ENCODE results near the gene MMP28. TPM values are rescaled to one million over a fixed set of nuclear protein-coding genes. Genes with fewer than 3 reads are reported as not detected.

MMP28 gene
- total and polyA plus RNA-seq, 2 of the 4 experiments (the other 2 are of a cell fraction) = 0.18 TPM; not detected in 1

DNA sequence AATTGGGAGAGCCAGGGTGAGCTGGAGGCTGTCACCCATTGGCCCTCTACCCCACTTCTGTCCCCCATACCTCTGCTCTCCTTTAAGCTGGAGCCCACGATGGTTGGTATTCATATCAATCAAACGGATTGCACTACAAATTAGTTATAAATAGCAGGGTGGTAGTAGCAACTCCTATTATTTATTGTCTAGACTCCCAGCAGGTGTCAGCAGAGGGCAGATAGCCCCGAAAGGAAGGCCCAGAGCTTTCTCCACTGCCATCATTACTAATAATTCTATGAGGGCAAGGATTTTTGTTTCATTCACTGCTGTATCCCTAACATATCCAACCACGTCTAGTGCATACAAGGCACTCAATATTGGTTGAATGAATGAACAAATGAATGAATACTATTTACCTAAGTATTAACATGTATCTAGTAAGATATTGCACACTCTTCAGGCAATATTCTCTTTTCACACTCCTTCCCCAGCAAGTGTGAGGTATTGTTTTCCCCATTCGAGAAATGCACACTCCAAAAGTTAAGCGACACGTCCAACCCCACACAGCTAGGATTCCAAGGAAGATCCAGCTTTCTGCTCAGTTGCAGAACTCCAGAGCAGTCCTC lies 28.4 kb downstream of the MMP28 start:
- Histone ChIP-seq H2BK20ac (ENCODE audit: low read depth, low read length) (no peak overlapping the region), H3K4me3 (ENCODE audit: insufficient read depth, low read depth, low read length) (no peak overlapping the region), H2BK5ac (ENCODE audit: low read depth, low read length, poor library complexity, severe bottlenecking) (no peak overlapping the region), H3K18ac (ENCODE audit: low read depth, low read length) (no peak overlapping the region), H3K14ac (replicated peaks; ENCODE audit: low read depth, low read length) (no peak overlapping the region), H3K9me1 (ENCODE audit: insufficient read depth, low read length) (no peaks in the 10 kb centered on the region), H3K9me3 (ENCODE audit: control insufficient read depth, insufficient read depth, low read length) (no peaks in the 10 kb centered on the region), H3K27me3 (ENCODE audit: control insufficient read depth, insufficient read depth, low read length) (peaks cover 27% of the 10 kb centered on the region), H3K4me1 (ENCODE audit: control insufficient read depth, insufficient read depth, low read length) (peaks cover 3% of the 10 kb centered on the region), H3K36me3 (ENCODE audit: control insufficient read depth, insufficient read depth, low read length) (no peaks in the 10 kb centered on the region), H4K91ac (ENCODE audit: insufficient read depth, low read depth, low read length) (no peak overlapping the region), H2BK120ac (ENCODE audit: low read depth, low read length) (no peak overlapping the region), H4K5ac (ENCODE audit: low read depth, low read length) (no peak overlapping the region), H3K27ac (ENCODE audit: insufficient read depth, low read length) (no peak overlapping the region), H3K9ac (ENCODE audit: low read depth, low read length) (no peak overlapping the region), H4K8ac (ENCODE audit: low read depth in 2 of 2, low read length in 2 of 2) (no peak overlapping the region), H3K23ac (ENCODE audit: low read depth, low read length) (no peak overlapping the region), H2AK5ac (ENCODE audit: low read depth, low read length) (no peak overlapping the region), H2AFZ (replicated peaks; ENCODE audit: low read length, poor library complexity) (no peak overlapping the region), H4K20me1 (ENCODE audit: insufficient read depth, low read length) (peaks cover 8% of the 10 kb centered on the region; the same call in 1 of the 2 replicates), H2AK9ac (replicated peaks; ENCODE audit: low read depth, low read length, poor library complexity) (peak overlapping the region; percentile 63), H3K4me2 (ENCODE audit: low read depth, low read length) (no peak overlapping the region), H2BK15ac (ENCODE audit: low read depth, low read length) (no peak overlapping the region), H3K56ac (ENCODE audit: extremely low read depth, insufficient read depth, low read length) (no peak overlapping the region), H3K4ac (ENCODE audit: low read depth, low read length) (no peak overlapping the region), H3K79me1 (ENCODE audit: low read depth in 1 of 2, low read length in 2 of 2) (no peaks in the 10 kb centered on the region)
- dilution Hi-C loops (cut with HindIII; ENCODE audit: low sequenced_read_pairs, unreplicated experiment) (no loop called here), intact Hi-C loops (cut with micrococcal nuclease) (no loop called here), in situ Hi-C loops (cut with MboI; ENCODE audit: low sequenced_read_pairs) (no loop called here)
- CTCF ChIA-PET = interaction anchor here (0.6 to 2.3 kb wide), 7 partner anchors 15 to 510 kb away, joined by 3 to 13 read pairs (median 3); partner anchors contain the start of gene TAF15
- DNase-seq (peak; percentile 43), ATAC-seq (ENCODE audit: low read depth) (peak; percentile 37; the same call in 1 of the 2 replicates)
- no CpG with 5 or more reads among the region's 7 CpGs for WGBS, 2 experiments (ENCODE audit: extremely low coverage in 2 of 2, insufficient read length in 1 of 2)
- no TSS peak for BruUV-seq (replicated peaks)
- TF ChIP-seq RAD21 (IDR thresholded peaks at IDR 0.05; ENCODE audit: low read length) (peak; percentile 81), SMC3 (IDR thresholded peaks at IDR 0.05; ENCODE audit: low read depth, low read length) (peak; percentile 95), RCOR1 (IDR thresholded peaks at IDR 0.05; ENCODE audit: insufficient replicate concordance, low read length) (no peak), MAZ (IDR thresholded peaks at IDR 0.05; ENCODE audit: borderline replicate concordance, low read depth, low read length) (no peak), RFX5 (IDR thresholded peaks at IDR 0.05; ENCODE audit: low read depth, low read length) (no peak), POLR2A (IDR thresholded peaks at IDR 0.05; ENCODE audit: low read depth, low read length) (no peak), ELK1 (IDR thresholded peaks at IDR 0.05; ENCODE audit: borderline replicate concordance, low read depth, low read length) (no peak), CEBPB (IDR thresholded peaks at IDR 0.05; ENCODE audit: low read depth, low read length) (no peak), CTCF (conservative IDR thresholded peaks at IDR 0.05; ENCODE audit: low read depth, low read length) (peak; percentile 80), FOS (IDR thresholded peaks at IDR 0.05; ENCODE audit: low read depth, low read length) (no peak)
- POLR2A ChIA-PET (ENCODE audit: unreplicated experiment) = interaction anchor here (0.6 kb wide), 1 partner anchor 81 kb away, joined by 5 read pairs; no protein-coding TSS in a partner anchor

Measured in IMR-90 (cell line).